Testis (tissue), 3 donors: ENCODE results near the gene YJU2. TPM values are rescaled to one million over a fixed set of nuclear protein-coding genes. Genes with fewer than 3 reads are reported as not detected.
"Not testable (repeated sequence)": the region's sequence is repeated elsewhere in the genome, so short reads cannot be mapped to it uniquely, and the experiment has no call there.

ENCODE experiments used
- DNase-seq: peaks from one replicate; pipeline ENCODE4 v3.0.0-alpha.2; 2019
- H3K27ac ChIP-seq, 2 donors: fragments of 200-600 bp; sonication (generic); one replicate each; pipeline ENCODE4 v1.5.1; 2019
- H3K27me3 ChIP-seq: fragments of 200-600 bp; sonication (generic); one replicate; pipeline ENCODE4 v1.5.1; 2019
- H3K36me3 ChIP-seq: fragments of 200-600 bp; sonication (generic); one replicate; pipeline ENCODE4 v1.5.1; 2017; ENCODE audit warnings: low read depth; ENCODE audit errors: missing control alignments
- H3K4me1 ChIP-seq: fragments of 200-600 bp; sonication (generic); one replicate; pipeline ENCODE4 v1.5.1; 2019
- H3K4me3 ChIP-seq, 2 donors: fragments of 200-600 bp; sonication (generic); one replicate each; pipeline ENCODE4 v1.5.1; 2017 to 2019
- H3K9me3 ChIP-seq: fragments of 200-600 bp; sonication (generic); one replicate; pipeline ENCODE4 v1.5.1; 2017
- CTCF ChIP-seq, 3 experiments: fragments of 450-650 bp in 2 of 3; fragments of 200-600 bp in 1 of 3; sonication (generic) in 1 of 3; IDR thresholded peaks; one replicate each; pipeline ENCODE4 v1.5.1; 2016 to 2019; ENCODE audit warnings: antibody characterized with exemption in 3 of 3, mild to moderate bottlenecking in 2 of 3, moderate library complexity in 1 of 3
- POLR2A ChIP-seq: fragments of 450-650 bp; IDR thresholded peaks from one replicate; pipeline ENCODE4 v1.6.1; 2017; ENCODE audit warnings: antibody characterized with exemption, mild to moderate bottlenecking, moderate library complexity
- WGBS, 2 donors: methylation state at CpG; one replicate each; pipeline ENCODE4 v1.1.5; 2018; 5-methylcytosine and 5-hydroxymethylcytosine counted together
- intact Hi-C: fragments of 100-400 bp; cut with DNase I; formaldehyde crosslinking; loops from one replicate; pipeline ENCODE4 v1.15.1; 2023; ENCODE audit warnings: low total_unique reads
- polyA plus RNA-seq: library from polyadenylated mRNA; stranded (reverse); fragments of 350-450 nt; fragmentation: Illumina TruSeq; extraction: RNeasy Lipid Tissue Mini Kit (QIAGEN cat#74804); gene quantifications from one replicate; pipeline ENCODE4 v1.2.3, GENCODE V29; 2014; ENCODE audit warnings: low read depth, low replicate concordance; ENCODE audit not compliant: insufficient read depth
- total RNA-seq, 2 donors: library from RNA; depleted of rRNA; stranded (reverse); fragments of >200 nt; gene quantifications; one replicate each; pipeline ENCODE4 v1.2.3, GENCODE V29; 2016

Gene YJU2
- total and polyA plus RNA-seq, 3 donors from 2014 or later, result 26.1 to 36.6 (median 31.1) TPM

GRCh38 chr19:4217429-4218264, 29.2 kb upstream of the YJU2 start:
- no peak for DNase-seq
- 79 to 82% methylated on average over 52 to 75 of the region's 81 CpGs for WGBS, 2 donors
- no peaks in the 10 kb centered on the region for H3K9me3 ChIP-seq
- intact Hi-C loops, result no loop called here
- H3K27me3 ChIP-seq, result no peaks in the 10 kb centered on the region
- peak overlapping the region in 1 of 2 donors; percentile 26 for H3K4me3 ChIP-seq
- no peaks in the 10 kb centered on the region for H3K36me3 ChIP-seq
- TF ChIP-seq POLR2A (no peak), CTCF (IDR thresholded peaks at IDR 0.05) (no peak)
- no peaks in the 10 kb centered on the region for H3K4me1 ChIP-seq
- H3K27ac ChIP-seq, result no peak overlapping the region

GRCh38 chr19:4218523-4218922, 28.4 kb upstream of the YJU2 start:
- intact Hi-C loops, H3K4me3 ChIP-seq, H3K4me1 ChIP-seq, H3K9me3 ChIP-seq, H3K27me3 ChIP-seq, DNase-seq, H3K36me3 ChIP-seq, H3K27ac ChIP-seq: not testable (repeated sequence)
- 79 to 94% methylated on average over 1 of the region's 1 CpG for WGBS, 2 donors

DNA sequence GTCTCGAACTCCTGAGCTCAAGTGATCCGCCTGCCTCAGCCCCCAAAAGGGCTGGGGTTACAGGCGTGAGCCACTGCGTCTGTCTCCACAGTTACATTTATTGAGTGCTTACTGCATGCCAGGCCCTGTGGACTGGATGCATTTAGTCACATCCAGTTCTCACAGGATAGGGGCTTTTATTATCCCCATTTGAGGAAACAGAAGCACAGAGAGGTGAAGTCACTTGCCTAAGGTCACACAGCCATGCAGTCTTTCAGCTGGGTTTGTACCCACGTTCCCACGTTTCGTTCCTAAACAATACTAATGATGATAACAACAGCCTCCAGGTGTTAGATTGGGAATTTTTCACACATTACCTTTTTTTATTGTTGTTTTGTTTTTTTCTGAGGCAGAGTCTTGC, 26.7 kb upstream of the YJU2 start:
- WGBS, 2 donors, result 93 to 98% methylated on average over 7 of the region's 7 CpGs
- Histone ChIP-seq H3K4me1 (no peaks in the 10 kb centered on the region), H3K36me3 (no peaks in the 10 kb centered on the region), H3K4me3 (no peak overlapping the region), H3K27me3 (no peaks in the 10 kb centered on the region), H3K9me3 (no peaks in the 10 kb centered on the region), H3K27ac (no peak overlapping the region)
- DNase-seq, result no peak
- TF ChIP-seq CTCF (IDR thresholded peaks at IDR 0.05) (no peak), POLR2A (no peak)
- intact Hi-C loops, result no loop called here

DNA sequence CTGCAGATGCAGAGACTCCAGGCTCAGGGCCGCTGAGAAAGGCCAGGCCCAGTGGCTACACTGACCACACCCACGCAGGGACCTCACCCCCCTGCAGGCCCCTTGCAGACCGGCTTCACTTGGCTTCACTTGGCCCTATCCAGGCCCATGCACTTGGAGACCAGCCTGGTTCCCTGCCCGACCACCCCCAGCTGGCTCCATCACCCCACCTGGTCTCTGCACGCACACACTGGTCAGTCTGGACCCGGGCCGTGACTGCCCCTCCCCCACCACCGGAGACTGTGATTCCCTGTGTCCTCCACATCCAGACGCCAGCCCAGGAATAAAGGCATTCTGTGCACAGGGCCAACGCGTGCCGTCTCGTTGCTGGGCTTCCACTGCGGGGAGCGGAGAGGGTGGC, 22.4 kb upstream of the YJU2 start:
- H3K4me1 ChIP-seq, result peaks cover 6% of the 10 kb centered on the region
- H3K4me3 ChIP-seq, result no peak overlapping the region
- no peaks in the 10 kb centered on the region for H3K27me3 ChIP-seq
- H3K9me3 ChIP-seq, result no peaks in the 10 kb centered on the region
- 68 to 71% methylated on average over 10 to 15 of the region's 15 CpGs for WGBS, 2 donors
- TF ChIP-seq CTCF (IDR thresholded peaks at IDR 0.05) (no peak), POLR2A (no peak)
- H3K36me3 ChIP-seq, result no peaks in the 10 kb centered on the region
- DNase-seq, result no peak
- H3K27ac ChIP-seq, result no peak overlapping the region
- intact Hi-C loops, result no loop called here

GRCh38 chr19:4225885-4226284, 21.0 kb upstream of the YJU2 start:
- no peak for DNase-seq
- TF ChIP-seq POLR2A (no peak), CTCF (IDR thresholded peaks at IDR 0.05) (no peak)
- intact Hi-C loops, result no loop called here
- WGBS, 2 donors, result 66 to 82% methylated on average over 8 of the region's 8 CpGs
- Histone ChIP-seq H3K27me3 (no peaks in the 10 kb centered on the region), H3K9me3 (no peaks in the 10 kb centered on the region), H3K4me3 (no peak overlapping the region), H3K27ac (no peak overlapping the region), H3K4me1 (peaks cover 6% of the 10 kb centered on the region), H3K36me3 (no peaks in the 10 kb centered on the region)
